Keratinocyte (primary cell): ENCODE data around the gene PCCA. TPM values are rescaled to one million over a fixed set of nuclear protein-coding genes. Genes with fewer than 3 reads are reported as not detected.

Experiments used
- DNase-seq: peaks from one replicate; pipeline ENCODE4 v3.0.0-alpha.2; 2011; ENCODE audit warnings: low read depth, missing footprints, low spot score
- FAIRE-seq: peaks from 2 replicates; lab custom pipeline; 2011; peaks lifted over from hg19 to GRCh38; lab: Jason Lieb, UNC
- H2AFZ ChIP-seq: 2 replicates; pipeline ENCODE4 v1.6.0; 2012; ENCODE audit warnings: low read length, control low read depth, inconsistent platforms; ENCODE audit not compliant: control insufficient read depth
- H3K27ac ChIP-seq: 2 replicates; pipeline ENCODE4 v1.5.1; 2011; ENCODE audit warnings: low read length; ENCODE audit not compliant: control insufficient read depth, insufficient read depth
- H3K27me3 ChIP-seq: 3 replicates; pipeline ENCODE4 v1.6.0; 2011; ENCODE audit warnings: low read length; ENCODE audit not compliant: control insufficient read depth, insufficient read depth; ENCODE audit errors: extremely low read depth
- H3K36me3 ChIP-seq, 2 experiments: 2 replicates in 1 of 2; 3 replicates in 1 of 2; pipeline ENCODE4 v1.5.1; 2011; ENCODE audit warnings: low read length in 2 of 2, mild to moderate bottlenecking in 1 of 2; ENCODE audit not compliant: control insufficient read depth in 2 of 2, insufficient read depth in 2 of 2; ENCODE audit errors: extremely low read depth in 1 of 2
- H3K4me1 ChIP-seq: 3 replicates; pipeline ENCODE4 v1.5.1; 2011; ENCODE audit warnings: low read length; ENCODE audit not compliant: control insufficient read depth, insufficient read depth; ENCODE audit errors: extremely low read depth
- H3K4me2 ChIP-seq: 3 replicates; pipeline ENCODE4 v1.6.0; 2011; ENCODE audit warnings: low read depth, low read length; ENCODE audit not compliant: control insufficient read depth, insufficient read depth; ENCODE audit errors: extremely low read depth
- H3K4me3 ChIP-seq, 3 experiments: fragments of 200-600 bp in 1 of 3; sonication (generic) in 1 of 3; 2 replicates in 2 of 3; 3 replicates in 1 of 3; pipeline ENCODE4 v1.5.1; 2011 to 2016; ENCODE audit warnings: low read length in 3 of 3, mild to moderate bottlenecking in 3 of 3, control low read depth in 2 of 3, inconsistent platforms in 1 of 3, low read depth in 1 of 3, mixed read lengths in 1 of 3, mixed run types in 1 of 3, moderate library complexity in 1 of 3; ENCODE audit not compliant: control insufficient read depth in 2 of 3, insufficient read depth in 2 of 3; ENCODE audit errors: extremely low read depth in 1 of 3
- H3K79me2 ChIP-seq: 2 replicates; pipeline ENCODE4 v1.6.0; 2012; ENCODE audit warnings: low read length; ENCODE audit not compliant: control insufficient read depth, insufficient read depth
- H3K9ac ChIP-seq: 3 replicates; pipeline ENCODE4 v1.6.0; 2011; ENCODE audit warnings: low read length; ENCODE audit not compliant: control insufficient read depth, insufficient read depth; ENCODE audit errors: extremely low read depth
- H3K9me1 ChIP-seq: 3 replicates; pipeline ENCODE4 v1.6.0; 2011; ENCODE audit warnings: low read length; ENCODE audit not compliant: control insufficient read depth, insufficient read depth; ENCODE audit errors: extremely low read depth
- H3K9me3 ChIP-seq: 2 replicates; pipeline ENCODE4 v1.5.1; 2012; ENCODE audit warnings: low read depth, low read length; ENCODE audit not compliant: control insufficient read depth
- H4K20me1 ChIP-seq: 3 replicates; pipeline ENCODE4 v1.6.0; 2011; ENCODE audit warnings: low read length; ENCODE audit not compliant: control insufficient read depth, insufficient read depth; ENCODE audit errors: extremely low read depth
- EZH2 ChIP-seq: IDR thresholded peaks from one replicate; pipeline ENCODE4 v1.6.1; 2012; ENCODE audit warnings: inconsistent platforms, mild to moderate bottlenecking, low read length, moderate library complexity
- dilution Hi-C: fragments of 300-500 bp; cut with MboI; formaldehyde crosslinking; loops from one replicate; pipeline ENCODE4 v1.7.0; 2020; ENCODE audit warnings: low sequenced_read_pairs; ENCODE audit not compliant: extremely low pct_ligation_motif_present
- polyA plus RNA-seq, 5 experiments: library from polyadenylated mRNA; depleted of rRNA in 3 of 5; stranded (reverse) in 3 of 5; stranded (forward) in 1 of 5; unstranded in 1 of 5; fragments of >200 nt; gene quantifications; 1 replicate in 1 of 5; 2 replicates in 3 of 5; 3 replicates in 1 of 5; pipeline versions ENCODE4 v1.2.1 to v1.2.3, GENCODE V29; 2011 to 2012; ENCODE audit warnings: missing spikeins in 2 of 5, low read depth in 1 of 5, low replicate concordance in 1 of 5
- TF ChIP-seq, protein P1 (sequence below), 3 experiments: IDR thresholded peaks in 1 of 3; conservative IDR thresholded peaks in 1 of 3; optimal IDR thresholded peaks in 1 of 3; 2 replicates in 2 of 3; 3 replicates in 1 of 3; pipeline versions ENCODE3 to v1.5.1; 2011; ENCODE audit warnings: low read length in 3 of 3, mild to moderate bottlenecking in 3 of 3, moderate library complexity in 2 of 3, control low read depth in 1 of 3, inconsistent platforms in 1 of 3; ENCODE audit not compliant: insufficient read depth in 2 of 3; ENCODE audit errors: extremely low read depth in 1 of 3

Gene PCCA
- polyA plus RNA-seq, 1 donor (not counting 4 experiments of a cell fraction or from before 2014, with no cell fraction given), result 8.1 TPM

GRCh38 chr13:100095498-100095897, 6.6 kb downstream of the PCCA start:
- dilution Hi-C loops, result no loop called here
- Histone ChIP-seq H2AFZ (no peak overlapping the region), H3K36me3 (peaks cover 0 to 2% of the 10 kb centered on the region in 2 experiments), H3K9me1 (no peaks in the 10 kb centered on the region), H3K27ac (no peak overlapping the region), H3K4me2 (no peak overlapping the region), H3K27me3 (no peaks in the 10 kb centered on the region), H4K20me1 (no peaks in the 10 kb centered on the region), H3K4me3 (no peak overlapping the region), H3K9ac (no peak overlapping the region), H3K79me2 (peaks cover 10% of the 10 kb centered on the region), H3K9me3 (no peaks in the 10 kb centered on the region), H3K4me1 (peaks cover 18% of the 10 kb centered on the region)
- TF ChIP-seq EZH2, result no peak
- TF ChIP-seq, protein P1, sequence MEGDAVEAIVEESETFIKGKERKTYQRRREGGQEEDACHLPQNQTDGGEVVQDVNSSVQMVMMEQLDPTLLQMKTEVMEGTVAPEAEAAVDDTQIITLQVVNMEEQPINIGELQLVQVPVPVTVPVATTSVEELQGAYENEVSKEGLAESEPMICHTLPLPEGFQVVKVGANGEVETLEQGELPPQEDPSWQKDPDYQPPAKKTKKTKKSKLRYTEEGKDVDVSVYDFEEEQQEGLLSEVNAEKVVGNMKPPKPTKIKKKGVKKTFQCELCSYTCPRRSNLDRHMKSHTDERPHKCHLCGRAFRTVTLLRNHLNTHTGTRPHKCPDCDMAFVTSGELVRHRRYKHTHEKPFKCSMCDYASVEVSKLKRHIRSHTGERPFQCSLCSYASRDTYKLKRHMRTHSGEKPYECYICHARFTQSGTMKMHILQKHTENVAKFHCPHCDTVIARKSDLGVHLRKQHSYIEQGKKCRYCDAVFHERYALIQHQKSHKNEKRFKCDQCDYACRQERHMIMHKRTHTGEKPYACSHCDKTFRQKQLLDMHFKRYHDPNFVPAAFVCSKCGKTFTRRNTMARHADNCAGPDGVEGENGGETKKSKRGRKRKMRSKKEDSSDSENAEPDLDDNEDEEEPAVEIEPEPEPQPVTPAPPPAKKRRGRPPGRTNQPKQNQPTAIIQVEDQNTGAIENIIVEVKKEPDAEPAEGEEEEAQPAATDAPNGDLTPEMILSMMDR (optimal IDR thresholded peaks at IDR 0.05 in 1 of 3, IDR thresholded peaks at IDR 0.05 in 1 of 3, conservative IDR thresholded peaks at IDR 0.05 in 1 of 3; ENCODE audit: extremely low read depth in 1 of 3, insufficient read depth in 2 of 3, low read length in 3 of 3), result no peak
- no peak for FAIRE-seq
- DNase-seq, result no peak

- no peak for TF ChIP-seq EZH2
- TF ChIP-seq, protein P1 (optimal IDR thresholded peaks at IDR 0.05 in 1 of 3, IDR thresholded peaks at IDR 0.05 in 1 of 3, conservative IDR thresholded peaks at IDR 0.05 in 1 of 3; ENCODE audit: extremely low read depth in 1 of 3, insufficient read depth in 2 of 3, low read length in 3 of 3), result no peak
- no peak overlapping the region for H2AFZ ChIP-seq
- no peaks in the 10 kb centered on the region for H3K9me3 ChIP-seq
- H3K9me1 ChIP-seq, result no peaks in the 10 kb centered on the region
- H3K4me2 ChIP-seq, result no peak overlapping the region
- H3K4me3 ChIP-seq, result no peak overlapping the region
- peaks cover 3% of the 10 kb centered on the region for H3K79me2 ChIP-seq
- H3K27ac ChIP-seq, result no peak overlapping the region
- no peaks in the 10 kb centered on the region for H4K20me1 ChIP-seq
- H3K9ac ChIP-seq, result no peak overlapping the region
- dilution Hi-C loops, result no loop called here
- DNase-seq (no peak), FAIRE-seq (no peak)
- peaks cover 23% of the 10 kb centered on the region for H3K4me1 ChIP-seq
- peaks cover 0 to 2% of the 10 kb centered on the region in 2 experiments for H3K36me3 ChIP-seq
- H3K27me3 ChIP-seq, result no peaks in the 10 kb centered on the region
Measured at GRCh38 chr13:100096526-100096925, 7.6 kb downstream of the PCCA start.
